ENCODE measurements around the gene MEDAG. TPM values are rescaled to one million over a fixed set of nuclear protein-coding genes. Genes with fewer than 3 reads are reported as not detected.

Gene MEDAG
- total RNA-seq, 2 experiments from 2014 or later, result 0.19 TPM; not detected in 1

DNA sequence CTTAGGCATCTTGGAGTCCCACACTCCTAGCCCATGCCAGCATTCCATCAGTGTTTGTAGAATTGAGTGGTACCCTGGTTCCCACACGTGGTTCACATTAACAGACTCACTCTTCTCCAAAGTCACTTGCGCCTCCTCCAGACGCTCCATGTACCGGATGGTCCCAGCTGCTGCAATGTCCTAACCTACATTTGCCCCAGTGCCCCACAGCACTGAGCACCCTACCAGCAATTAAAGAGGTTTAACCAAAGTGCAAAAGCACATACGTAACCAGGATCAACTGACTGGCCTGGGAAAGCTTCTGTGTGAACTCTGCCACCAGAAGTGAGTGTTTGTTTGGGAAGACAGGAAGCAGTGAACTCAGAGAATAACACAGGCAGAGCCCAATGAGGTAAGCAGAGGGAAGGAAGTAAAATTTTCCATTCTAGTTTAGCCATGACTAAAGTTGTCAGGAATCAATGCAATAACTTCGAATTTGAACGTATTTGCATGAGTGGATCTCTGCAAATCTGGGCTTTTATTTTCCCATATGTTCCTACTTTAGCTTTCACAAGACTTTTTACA lies 7.3 kb upstream of the MEDAG start:
- Histone ChIP-seq H4K20me1 (ENCODE audit: insufficient read depth, low read length) (no peaks in the 10 kb centered on the region), H3K4me1 (ENCODE audit: insufficient read depth, low read length, poor library complexity, severe bottlenecking) (no peaks in the 10 kb centered on the region), H3K4me2 (ENCODE audit: low read length) (no peak overlapping the region), H3K4me3 (ENCODE audit: low read depth, low read length, poor library complexity, severe bottlenecking) (no peak overlapping the region), H3K9me2 (ENCODE audit: insufficient read depth, low read length) (no peaks in the 10 kb centered on the region), H3K36me3 (ENCODE audit: insufficient read depth, low read length) (no peaks in the 10 kb centered on the region), H3K9me3 (ENCODE audit: low read length) (no peaks in the 10 kb centered on the region), H2AFZ (ENCODE audit: low read length) (no peak overlapping the region), H3K27ac (ENCODE audit: low read depth, low read length, poor library complexity, severe bottlenecking) (no peak overlapping the region), H3K79me2 (ENCODE audit: insufficient read depth, low read depth, low read length) (no peaks in the 10 kb centered on the region)
- BruUV-seq (replicated peaks), result no TSS peak
- TF ChIP-seq EZH2phosphoT487 (IDR thresholded peaks at IDR 0.05; ENCODE audit: borderline replicate concordance, low read depth, low read length), result no peak
- ChIA-PET CTCF (ENCODE audit: unreplicated experiment) (no interaction called here), POLR2A (no interaction called here)
- DNase-seq (ENCODE audit: low spot score), result no peak
- intact Hi-C loops (cut with micrococcal nuclease; ENCODE audit: unreplicated experiment), result no loop called here

- H3K9me3 ChIP-seq (ENCODE audit: low read length), result no peaks in the 10 kb centered on the region
- H3K4me1 ChIP-seq (ENCODE audit: insufficient read depth, low read length, poor library complexity, severe bottlenecking), result no peaks in the 10 kb centered on the region
- no peak overlapping the region for H3K27ac ChIP-seq (ENCODE audit: low read depth, low read length, poor library complexity, severe bottlenecking)
- ChIA-PET POLR2A (interaction anchor here (0.7 to 0.8 kb wide), 2 partner anchors 130 to 1159 kb away, joined by 3 read pairs; no protein-coding TSS in a partner anchor), CTCF (ENCODE audit: unreplicated experiment) (interaction anchor here (0.6 kb wide), 1 partner anchor 947 kb away, joined by 3 read pairs; no protein-coding TSS in a partner anchor)
- H3K4me3 ChIP-seq (ENCODE audit: low read depth, low read length, poor library complexity, severe bottlenecking), result no peak overlapping the region
- H3K79me2 ChIP-seq (ENCODE audit: insufficient read depth, low read depth, low read length), result no peaks in the 10 kb centered on the region
- H2AFZ ChIP-seq (ENCODE audit: low read length), result no peak overlapping the region
- no peaks in the 10 kb centered on the region for H3K9me2 ChIP-seq (ENCODE audit: insufficient read depth, low read length)
- TF ChIP-seq EZH2phosphoT487 (IDR thresholded peaks at IDR 0.05; ENCODE audit: borderline replicate concordance, low read depth, low read length), result no peak
- TF ChIP-seq, protein P1, sequence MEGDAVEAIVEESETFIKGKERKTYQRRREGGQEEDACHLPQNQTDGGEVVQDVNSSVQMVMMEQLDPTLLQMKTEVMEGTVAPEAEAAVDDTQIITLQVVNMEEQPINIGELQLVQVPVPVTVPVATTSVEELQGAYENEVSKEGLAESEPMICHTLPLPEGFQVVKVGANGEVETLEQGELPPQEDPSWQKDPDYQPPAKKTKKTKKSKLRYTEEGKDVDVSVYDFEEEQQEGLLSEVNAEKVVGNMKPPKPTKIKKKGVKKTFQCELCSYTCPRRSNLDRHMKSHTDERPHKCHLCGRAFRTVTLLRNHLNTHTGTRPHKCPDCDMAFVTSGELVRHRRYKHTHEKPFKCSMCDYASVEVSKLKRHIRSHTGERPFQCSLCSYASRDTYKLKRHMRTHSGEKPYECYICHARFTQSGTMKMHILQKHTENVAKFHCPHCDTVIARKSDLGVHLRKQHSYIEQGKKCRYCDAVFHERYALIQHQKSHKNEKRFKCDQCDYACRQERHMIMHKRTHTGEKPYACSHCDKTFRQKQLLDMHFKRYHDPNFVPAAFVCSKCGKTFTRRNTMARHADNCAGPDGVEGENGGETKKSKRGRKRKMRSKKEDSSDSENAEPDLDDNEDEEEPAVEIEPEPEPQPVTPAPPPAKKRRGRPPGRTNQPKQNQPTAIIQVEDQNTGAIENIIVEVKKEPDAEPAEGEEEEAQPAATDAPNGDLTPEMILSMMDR (conservative IDR thresholded peaks at IDR 0.05; ENCODE audit: low read length), result no peak
- H3K36me3 ChIP-seq (ENCODE audit: insufficient read depth, low read length), result no peaks in the 10 kb centered on the region
- no peak overlapping the region for H3K4me2 ChIP-seq (ENCODE audit: low read length)
- intact Hi-C loops (cut with micrococcal nuclease; ENCODE audit: unreplicated experiment), result no loop called here
- DNase-seq (ENCODE audit: low spot score), result no peak
- H4K20me1 ChIP-seq (ENCODE audit: insufficient read depth, low read length), result no peaks in the 10 kb centered on the region
- no TSS peak for BruUV-seq (replicated peaks)
Measured at GRCh38 chr13:30900436-30900835, 5.6 kb upstream of the MEDAG start.

DNA sequence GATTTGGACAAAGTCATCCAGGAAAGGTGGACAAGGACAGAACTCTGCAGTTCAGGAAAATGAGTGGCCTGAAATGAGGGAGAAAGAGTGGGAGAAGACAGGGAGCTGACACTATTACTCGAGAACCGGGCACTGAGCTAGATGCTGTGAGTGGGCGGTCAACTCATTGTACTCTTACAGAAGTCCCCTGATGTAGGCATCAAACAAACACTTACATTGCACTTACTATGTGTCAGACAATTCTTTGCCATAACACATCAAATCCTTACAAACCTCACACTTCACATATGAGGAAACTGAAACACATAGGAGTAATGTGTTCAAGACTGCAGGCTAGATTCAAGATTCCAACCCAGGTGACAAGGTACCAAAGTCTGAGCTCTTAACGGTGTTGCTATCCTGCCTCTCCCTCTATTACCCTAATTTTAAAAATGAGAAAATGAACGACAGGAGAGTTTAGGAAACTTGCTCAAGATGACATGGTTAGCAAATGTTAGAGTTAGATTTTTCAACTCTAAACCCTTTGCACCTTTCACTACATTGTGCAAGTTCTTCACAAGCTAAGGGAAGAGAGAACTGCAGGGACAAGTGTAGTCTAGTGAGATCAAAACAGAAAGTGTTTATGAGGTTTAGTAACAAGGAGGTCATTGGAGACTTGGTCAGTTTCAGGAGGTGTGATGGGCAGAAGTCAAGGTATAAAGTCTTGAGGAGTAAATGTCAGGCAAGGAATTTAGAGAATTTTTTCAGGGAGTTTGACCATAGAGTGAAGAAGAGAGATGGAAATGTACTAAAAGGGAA lies 4.9 kb upstream of the MEDAG start:
- Histone ChIP-seq H2AFZ (ENCODE audit: low read length) (no peak overlapping the region), H4K20me1 (ENCODE audit: insufficient read depth, low read length) (no peaks in the 10 kb centered on the region), H3K9me2 (ENCODE audit: insufficient read depth, low read length) (no peaks in the 10 kb centered on the region), H3K4me3 (ENCODE audit: low read depth, low read length, poor library complexity, severe bottlenecking) (no peak overlapping the region), H3K4me2 (ENCODE audit: low read length) (no peak overlapping the region), H3K79me2 (ENCODE audit: insufficient read depth, low read depth, low read length) (no peaks in the 10 kb centered on the region), H3K9me3 (ENCODE audit: low read length) (no peaks in the 10 kb centered on the region), H3K36me3 (ENCODE audit: insufficient read depth, low read length) (no peaks in the 10 kb centered on the region), H3K4me1 (ENCODE audit: insufficient read depth, low read length, poor library complexity, severe bottlenecking) (no peaks in the 10 kb centered on the region), H3K27ac (ENCODE audit: low read depth, low read length, poor library complexity, severe bottlenecking) (no peak overlapping the region)
- intact Hi-C loops (cut with micrococcal nuclease; ENCODE audit: unreplicated experiment), result no loop called here
- no peak for TF ChIP-seq EZH2phosphoT487 (IDR thresholded peaks at IDR 0.05; ENCODE audit: borderline replicate concordance, low read depth, low read length)
- TF ChIP-seq, protein P1 (conservative IDR thresholded peaks at IDR 0.05; ENCODE audit: low read length), result no peak
- BruUV-seq (replicated peaks), result no TSS peak
- POLR2A ChIA-PET, result interaction anchor here (0.7 to 0.8 kb wide), 3 partner anchors 129 to 1159 kb away, joined by 3 to 4 read pairs (median 3); no protein-coding TSS in a partner anchor
- CTCF ChIA-PET (ENCODE audit: unreplicated experiment), result interaction anchor here (0.6 kb wide), 1 partner anchor 948 kb away, joined by 3 read pairs; no protein-coding TSS in a partner anchor
- DNase-seq (ENCODE audit: low spot score), result no peak
